B cell (primary cell): ENCODE results near the gene GLIS1.

Experiments
- EZH2 ChIP-seq: IDR thresholded peaks from 2 replicates; pipeline ENCODE4 v1.6.1; 2012; ENCODE audit warnings: borderline replicate concordance, low read depth, mild to moderate bottlenecking, moderate library complexity, low read length; ENCODE audit not compliant: insufficient read depth, poor library complexity, severe bottlenecking
- TF ChIP-seq, protein P1 (sequence below): fragments of 200-600 bp; IDR thresholded peaks from one replicate; pipeline ENCODE4 v1.8.0; 2022; ENCODE audit warnings: antibody characterized with exemption, mild to moderate bottlenecking

GRCh38 chr1:53665996-53666395 lies 73.0 kb downstream of the GLIS1 start:
- TF ChIP-seq, protein P1, sequence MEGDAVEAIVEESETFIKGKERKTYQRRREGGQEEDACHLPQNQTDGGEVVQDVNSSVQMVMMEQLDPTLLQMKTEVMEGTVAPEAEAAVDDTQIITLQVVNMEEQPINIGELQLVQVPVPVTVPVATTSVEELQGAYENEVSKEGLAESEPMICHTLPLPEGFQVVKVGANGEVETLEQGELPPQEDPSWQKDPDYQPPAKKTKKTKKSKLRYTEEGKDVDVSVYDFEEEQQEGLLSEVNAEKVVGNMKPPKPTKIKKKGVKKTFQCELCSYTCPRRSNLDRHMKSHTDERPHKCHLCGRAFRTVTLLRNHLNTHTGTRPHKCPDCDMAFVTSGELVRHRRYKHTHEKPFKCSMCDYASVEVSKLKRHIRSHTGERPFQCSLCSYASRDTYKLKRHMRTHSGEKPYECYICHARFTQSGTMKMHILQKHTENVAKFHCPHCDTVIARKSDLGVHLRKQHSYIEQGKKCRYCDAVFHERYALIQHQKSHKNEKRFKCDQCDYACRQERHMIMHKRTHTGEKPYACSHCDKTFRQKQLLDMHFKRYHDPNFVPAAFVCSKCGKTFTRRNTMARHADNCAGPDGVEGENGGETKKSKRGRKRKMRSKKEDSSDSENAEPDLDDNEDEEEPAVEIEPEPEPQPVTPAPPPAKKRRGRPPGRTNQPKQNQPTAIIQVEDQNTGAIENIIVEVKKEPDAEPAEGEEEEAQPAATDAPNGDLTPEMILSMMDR: no peak
- TF ChIP-seq EZH2: no peak
